ENCODE results near the gene IGFN1. TPM values are rescaled to one million over a fixed set of nuclear protein-coding genes. Genes with fewer than 3 reads are reported as not detected.

The IGFN1 gene
- polyA plus RNA-seq (2013, experiment 1 of 2) = 0.01 TPM
- 0.04 TPM for polyA plus RNA-seq (2013, experiment 2 of 2)

DNA sequence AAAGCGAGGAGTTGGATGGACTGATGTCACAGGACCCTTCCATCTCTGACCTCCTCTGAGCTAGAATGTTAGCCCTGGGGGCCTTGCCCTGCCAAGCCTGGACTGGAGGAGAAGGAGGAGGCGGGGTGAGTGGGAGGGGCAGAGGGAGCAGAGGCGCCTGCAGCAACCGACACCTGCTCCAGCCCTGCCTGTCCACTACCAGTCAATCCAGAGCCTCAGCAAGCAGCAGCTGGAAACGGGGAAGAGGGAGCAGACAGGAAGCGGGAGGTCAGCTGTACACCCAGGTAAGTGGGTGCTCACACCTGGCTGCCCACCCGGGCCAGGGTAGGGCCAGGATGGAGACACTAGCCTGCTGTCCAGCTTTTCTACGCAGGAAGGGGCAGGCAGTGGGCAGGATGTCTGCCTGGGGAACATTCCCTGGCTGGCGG is at the start of gene IGFN1:
TSS of gene IGFN1 (plus strand) at position 201 of the 428 bp plus-strand sequence. CDS start 2,470 bp downstream, outside the sequence.
- H3K27me3 ChIP-seq (ENCODE audit: insufficient read depth, low read length, poor library complexity) = no peaks in the 10 kb centered on the region
- H3K36me3 ChIP-seq (ENCODE audit: control insufficient read depth, insufficient read depth, low read length) = no peaks in the 10 kb centered on the region
- H3K4ac ChIP-seq (ENCODE audit: low read depth, low read length) = no peak within 1 kb of the TSS
- H3K4me2 ChIP-seq (ENCODE audit: low read length) = no peak within 1 kb of the TSS
- WGBS (ENCODE audit: extremely low coverage, insufficient coverage, low lambda C conversion rate) = no CpG with 5 or more reads among the region's 9 CpGs
- H2AK5ac ChIP-seq (ENCODE audit: low read length) = no peak within 1 kb of the TSS
- no peak within 1 kb of the TSS for H2BK15ac ChIP-seq (replicated peaks; ENCODE audit: low read depth)
- no peaks in the 10 kb centered on the region for H3K79me1 ChIP-seq (ENCODE audit: low read length)
- no peaks in the 10 kb centered on the region for H3K4me1 ChIP-seq (ENCODE audit: control insufficient read depth, low read depth, low read length)
- DNase-seq = peak; percentile 58
- H3K27ac ChIP-seq (ENCODE audit: low read depth, low read length) = no peak within 1 kb of the TSS
- H2BK5ac ChIP-seq (ENCODE audit: low read length) = no peak within 1 kb of the TSS
- no peak within 1 kb of the TSS for H3K56ac ChIP-seq (ENCODE audit: low read length)
- H2BK120ac ChIP-seq (ENCODE audit: low read depth, low read length) = no peak within 1 kb of the TSS
- no peak within 1 kb of the TSS for H3K9ac ChIP-seq (ENCODE audit: low read length)
- H3K79me2 ChIP-seq (ENCODE audit: control insufficient read depth, insufficient read depth, low read length) = no peaks in the 10 kb centered on the region
- no peak within 1 kb of the TSS for H4K5ac ChIP-seq (ENCODE audit: low read length)
- H3K23ac ChIP-seq (ENCODE audit: low read length) = no peak within 1 kb of the TSS
- H3K18ac ChIP-seq (ENCODE audit: low read length) = no peak within 1 kb of the TSS
- no peak within 1 kb of the TSS for H3K4me3 ChIP-seq (ENCODE audit: low read length)
- H4K8ac ChIP-seq (ENCODE audit: low read depth, low read length) = no peak within 1 kb of the TSS

DNA sequence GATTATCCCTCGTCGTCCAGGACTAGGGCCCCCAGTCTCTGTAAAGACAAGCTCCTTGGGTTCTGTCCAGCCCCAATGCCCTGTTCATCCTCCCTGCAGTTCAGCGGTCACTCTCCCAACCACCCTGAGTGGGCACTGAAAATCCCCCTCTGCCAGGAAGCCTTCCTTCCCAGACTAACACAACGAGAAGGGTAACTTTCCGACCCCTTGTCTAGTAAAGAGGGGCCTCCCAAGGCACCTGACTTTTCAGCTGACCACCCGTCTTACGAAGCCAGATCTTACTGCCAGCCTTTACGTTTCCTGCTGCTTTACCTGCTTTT is 49.7 kb upstream of the IGFN1 start:
- no peak overlapping the region for H2BK5ac ChIP-seq (ENCODE audit: low read length)

DNA sequence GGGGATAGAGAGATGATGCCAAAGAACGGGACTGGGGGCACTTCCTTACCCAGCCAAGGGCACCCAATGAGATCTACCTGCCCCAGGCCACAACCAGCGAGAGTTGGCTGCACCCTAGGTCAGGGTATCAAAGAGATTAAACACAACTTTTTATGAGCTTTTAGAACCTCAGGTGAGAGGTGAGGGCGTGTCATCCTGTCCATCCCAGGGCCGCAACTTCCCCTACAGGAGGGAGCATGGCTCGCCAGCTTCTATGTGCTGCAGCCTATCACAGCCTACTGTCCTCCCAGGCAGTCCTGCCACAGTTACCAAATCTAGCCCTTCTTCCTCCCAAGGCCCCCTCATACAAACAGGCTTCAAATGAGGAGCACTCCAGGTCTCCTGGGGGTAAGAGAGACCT is 49.2 kb upstream of the IGFN1 start:
- Histone ChIP-seq H2AK5ac (ENCODE audit: low read length) (no peak overlapping the region), H3K23ac (ENCODE audit: low read length) (no peak overlapping the region), H3K4me3 (ENCODE audit: low read length) (no peak overlapping the region), H4K5ac (ENCODE audit: low read length) (no peak overlapping the region), H2BK5ac (ENCODE audit: low read length) (no peak overlapping the region), H3K4me1 (ENCODE audit: control insufficient read depth, low read depth, low read length) (no peaks in the 10 kb centered on the region), H3K56ac (ENCODE audit: low read length) (no peak overlapping the region), H3K4ac (ENCODE audit: low read depth, low read length) (no peak overlapping the region), H4K8ac (ENCODE audit: low read depth, low read length) (no peak overlapping the region), H3K27me3 (ENCODE audit: insufficient read depth, low read length, poor library complexity) (no peaks in the 10 kb centered on the region), H3K36me3 (ENCODE audit: control insufficient read depth, insufficient read depth, low read length) (peaks cover 26% of the 10 kb centered on the region), H3K18ac (ENCODE audit: low read length) (no peak overlapping the region), H3K27ac (ENCODE audit: low read depth, low read length) (no peak overlapping the region), H2BK15ac (replicated peaks; ENCODE audit: low read depth) (no peak overlapping the region), H3K9ac (ENCODE audit: low read length) (no peak overlapping the region), H3K4me2 (ENCODE audit: low read length) (no peak overlapping the region), H2BK120ac (ENCODE audit: low read depth, low read length) (no peak overlapping the region), H3K79me1 (ENCODE audit: low read length) (no peaks in the 10 kb centered on the region), H3K79me2 (ENCODE audit: control insufficient read depth, insufficient read depth, low read length) (no peaks in the 10 kb centered on the region)
- no peak for DNase-seq
- WGBS (ENCODE audit: extremely low coverage, insufficient coverage, low lambda C conversion rate) = no CpG with 5 or more reads among the region's 5 CpGs

More for the DNA sequence above, 49.7 kb upstream of the IGFN1 start:
- H3K36me3 ChIP-seq (ENCODE audit: control insufficient read depth, insufficient read depth, low read length) = peaks cover 25% of the 10 kb centered on the region
- no peaks in the 10 kb centered on the region for H3K27me3 ChIP-seq (ENCODE audit: insufficient read depth, low read length, poor library complexity)
- H3K23ac ChIP-seq (ENCODE audit: low read length) = no peak overlapping the region
- H3K4me1 ChIP-seq (ENCODE audit: control insufficient read depth, low read depth, low read length) = no peaks in the 10 kb centered on the region
- H3K9ac ChIP-seq (ENCODE audit: low read length) = no peak overlapping the region
- no peak overlapping the region for H3K18ac ChIP-seq (ENCODE audit: low read length)
- H3K4me3 ChIP-seq (ENCODE audit: low read length) = no peak overlapping the region
- no peak overlapping the region for H2BK15ac ChIP-seq (replicated peaks; ENCODE audit: low read depth)
- H3K27ac ChIP-seq (ENCODE audit: low read depth, low read length) = no peak overlapping the region
- no peak overlapping the region for H3K56ac ChIP-seq (ENCODE audit: low read length)
- no peak overlapping the region for H2BK120ac ChIP-seq (ENCODE audit: low read depth, low read length)
- H3K4me2 ChIP-seq (ENCODE audit: low read length) = no peak overlapping the region
- DNase-seq = no peak
- no peak overlapping the region for H3K4ac ChIP-seq (ENCODE audit: low read depth, low read length)
- H3K79me1 ChIP-seq (ENCODE audit: low read length) = no peaks in the 10 kb centered on the region
- no peak overlapping the region for H4K8ac ChIP-seq (ENCODE audit: low read depth, low read length)
- WGBS (ENCODE audit: extremely low coverage, insufficient coverage, low lambda C conversion rate) = no CpG with 5 or more reads among the region's 8 CpGs
- H3K79me2 ChIP-seq (ENCODE audit: control insufficient read depth, insufficient read depth, low read length) = no peaks in the 10 kb centered on the region
- no peak overlapping the region for H2AK5ac ChIP-seq (ENCODE audit: low read length)
- H4K5ac ChIP-seq (ENCODE audit: low read length) = no peak overlapping the region

DNA sequence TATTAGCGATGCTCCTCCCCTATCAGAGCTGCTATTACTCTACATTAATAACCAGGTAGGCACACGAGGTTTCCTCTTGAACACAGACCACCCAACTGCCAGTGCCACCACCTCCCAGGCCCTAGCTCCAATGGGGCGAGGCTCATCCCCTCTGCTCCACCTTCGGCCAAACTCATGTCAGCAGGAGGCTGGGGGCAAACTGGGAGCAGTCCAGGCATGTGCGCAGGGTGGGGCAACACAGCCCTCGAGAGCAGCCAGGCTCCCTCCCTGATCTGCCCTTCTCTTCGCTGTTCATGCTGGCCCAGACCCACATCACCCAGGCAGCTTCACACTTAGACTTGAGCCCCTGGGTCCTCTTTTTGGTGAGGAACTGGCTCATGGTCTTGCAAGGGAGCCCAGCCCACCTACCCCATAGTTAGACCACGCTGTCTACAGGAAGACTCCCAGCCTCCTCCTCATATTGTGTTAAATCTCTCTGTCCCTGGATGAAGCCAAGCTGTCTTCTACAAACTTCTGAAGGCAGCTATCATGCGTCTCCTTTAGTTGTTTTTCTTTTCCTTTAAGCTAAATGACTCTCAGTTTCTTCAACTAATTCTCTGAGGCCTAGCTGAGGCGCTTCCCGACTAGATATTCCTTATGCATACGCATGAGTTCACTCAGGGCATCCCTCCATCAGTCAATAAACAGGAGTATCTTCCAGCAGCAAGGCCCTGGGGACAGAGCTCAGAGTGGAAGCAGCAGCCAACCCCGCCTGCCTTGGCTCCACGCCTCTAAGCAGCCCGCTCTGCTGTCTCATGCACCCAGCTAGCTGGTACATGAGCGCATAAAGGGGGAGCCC is 48.4 kb upstream of the IGFN1 start:
- DNase-seq = no peak
- no peak overlapping the region for H3K23ac ChIP-seq (ENCODE audit: low read length)
- no CpG with 5 or more reads among the region's 16 CpGs for WGBS (ENCODE audit: extremely low coverage, insufficient coverage, low lambda C conversion rate)

DNA sequence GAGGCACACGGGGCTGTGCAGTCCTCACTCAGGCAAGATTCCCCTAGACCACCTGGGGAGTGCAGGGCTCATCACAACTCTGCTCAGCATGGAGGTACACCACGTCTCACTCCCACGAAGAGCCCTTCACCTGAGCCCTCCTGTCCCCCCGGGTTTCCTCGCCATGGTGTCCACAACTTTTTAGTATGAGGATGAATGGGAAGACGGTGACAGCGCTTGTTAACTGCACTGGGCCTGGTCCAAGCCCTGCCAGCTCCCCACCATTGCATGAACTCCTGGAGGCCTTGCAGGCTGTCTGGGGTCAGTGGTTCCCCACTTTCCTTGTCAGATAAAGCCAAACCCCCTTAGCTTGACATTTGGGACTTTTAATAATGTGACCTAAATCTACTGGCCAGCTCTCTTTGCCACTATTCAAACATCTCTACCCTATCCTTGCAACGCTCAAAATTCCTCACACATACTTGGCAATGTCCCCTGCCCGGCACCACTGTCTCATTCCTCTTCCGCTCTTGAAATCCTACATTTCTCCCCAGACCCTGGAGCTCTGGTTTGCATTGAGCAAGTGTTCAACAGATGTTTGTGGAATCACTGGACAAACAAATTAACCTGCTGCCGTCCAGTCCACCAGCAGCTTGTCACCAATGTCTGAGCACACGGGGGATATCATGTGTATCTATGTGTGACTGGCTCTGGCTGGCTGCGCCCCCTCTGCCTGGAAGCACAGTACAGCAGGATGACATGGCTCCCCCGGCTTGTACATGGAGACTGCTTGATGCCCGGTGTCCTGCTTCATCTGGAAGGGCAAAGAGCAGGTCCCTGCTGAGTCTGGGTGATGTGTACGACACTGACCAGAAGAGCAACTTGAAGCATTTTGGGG is 47.5 kb upstream of the IGFN1 start:
- H3K79me1 ChIP-seq (ENCODE audit: low read length) = no peaks in the 10 kb centered on the region
- no peak overlapping the region for H3K4me2 ChIP-seq (ENCODE audit: low read length)
- H3K27me3 ChIP-seq (ENCODE audit: insufficient read depth, low read length, poor library complexity) = no peaks in the 10 kb centered on the region
- no peak overlapping the region for H3K27ac ChIP-seq (ENCODE audit: low read depth, low read length)
- no peak overlapping the region for H3K56ac ChIP-seq (ENCODE audit: low read length)
- H3K18ac ChIP-seq (ENCODE audit: low read length) = no peak overlapping the region
- H3K79me2 ChIP-seq (ENCODE audit: control insufficient read depth, insufficient read depth, low read length) = no peaks in the 10 kb centered on the region
- H3K4me1 ChIP-seq (ENCODE audit: control insufficient read depth, low read depth, low read length) = no peaks in the 10 kb centered on the region
- H4K8ac ChIP-seq (ENCODE audit: low read depth, low read length) = no peak overlapping the region
- H3K23ac ChIP-seq (ENCODE audit: low read length) = no peak overlapping the region
- no peak overlapping the region for H2BK5ac ChIP-seq (ENCODE audit: low read length)
- no CpG with 5 or more reads among the region's 16 CpGs for WGBS (ENCODE audit: extremely low coverage, insufficient coverage, low lambda C conversion rate)
- no peak overlapping the region for H4K5ac ChIP-seq (ENCODE audit: low read length)
- no peak overlapping the region for H2BK15ac ChIP-seq (replicated peaks; ENCODE audit: low read depth)
- no peak overlapping the region for H2BK120ac ChIP-seq (ENCODE audit: low read depth, low read length)
- DNase-seq = no peak
- peaks cover 30% of the 10 kb centered on the region for H3K36me3 ChIP-seq (ENCODE audit: control insufficient read depth, insufficient read depth, low read length)
- no peak overlapping the region for H2AK5ac ChIP-seq (ENCODE audit: low read length)
- no peak overlapping the region for H3K4ac ChIP-seq (ENCODE audit: low read depth, low read length)
- no peak overlapping the region for H3K9ac ChIP-seq (ENCODE audit: low read length)
- H3K4me3 ChIP-seq (ENCODE audit: low read length) = no peak overlapping the region

More for the DNA sequence above, 48.4 kb upstream of the IGFN1 start:
- Histone ChIP-seq H3K9ac (ENCODE audit: low read length) (no peak overlapping the region), H4K8ac (ENCODE audit: low read depth, low read length) (no peak overlapping the region), H4K5ac (ENCODE audit: low read length) (no peak overlapping the region), H3K79me1 (ENCODE audit: low read length) (no peaks in the 10 kb centered on the region), H3K18ac (ENCODE audit: low read length) (no peak overlapping the region), H3K4me1 (ENCODE audit: control insufficient read depth, low read depth, low read length) (no peaks in the 10 kb centered on the region), H3K4me2 (ENCODE audit: low read length) (no peak overlapping the region), H2BK120ac (ENCODE audit: low read depth, low read length) (no peak overlapping the region), H3K56ac (ENCODE audit: low read length) (no peak overlapping the region), H3K36me3 (ENCODE audit: control insufficient read depth, insufficient read depth, low read length) (peaks cover 29% of the 10 kb centered on the region), H3K27ac (ENCODE audit: low read depth, low read length) (no peak overlapping the region), H3K79me2 (ENCODE audit: control insufficient read depth, insufficient read depth, low read length) (no peaks in the 10 kb centered on the region), H2BK5ac (ENCODE audit: low read length) (no peak overlapping the region), H3K4me3 (ENCODE audit: low read length) (no peak overlapping the region), H2BK15ac (replicated peaks; ENCODE audit: low read depth) (no peak overlapping the region), H2AK5ac (ENCODE audit: low read length) (no peak overlapping the region), H3K4ac (ENCODE audit: low read depth, low read length) (no peak overlapping the region), H3K27me3 (ENCODE audit: insufficient read depth, low read length, poor library complexity) (no peaks in the 10 kb centered on the region)

Measured in mesendoderm (in vitro differentiated cells).